Activated naive CD8-positive, alpha-beta T cell treated with anti-CD3 and anti-CD28 coated beads, Interleukin-2, amount 50 U/mL, for 24 hours (primary cell): Measurements from ENCODE around the gene KLHL3.

Source experiments
- ATAC-seq: fragments of 150-1000 bp; cut with Tn5 transposase; one replicate; pipeline ENCODE4 v1.10.0; 2021
- DNase-seq: peaks from one replicate; pipeline ENCODE4 v3.0.0; 2021
- H3K27ac Mint-ChIP-seq: one replicate; pipeline ENCODE4 v1.8.0; 2021; ENCODE audit warnings: mild to moderate bottlenecking, mixed read lengths
- H3K27me3 Mint-ChIP-seq: one replicate; pipeline ENCODE4 v1.8.0; 2021; ENCODE audit warnings: mixed read lengths
- H3K36me3 Mint-ChIP-seq: one replicate; pipeline ENCODE4 v1.8.0; 2021; ENCODE audit warnings: low read depth, mixed read lengths
- H3K4me1 Mint-ChIP-seq: one replicate; pipeline ENCODE4 v1.8.0; 2021; ENCODE audit warnings: mixed read lengths
- H3K4me3 Mint-ChIP-seq: one replicate; pipeline ENCODE4 v1.8.0; 2021; ENCODE audit warnings: mild to moderate bottlenecking, moderate library complexity, mixed read lengths
- H3K9me3 Mint-ChIP-seq: one replicate; pipeline ENCODE4 v1.8.0; 2021; ENCODE audit warnings: mixed read lengths

The KLHL3 gene

DNA sequence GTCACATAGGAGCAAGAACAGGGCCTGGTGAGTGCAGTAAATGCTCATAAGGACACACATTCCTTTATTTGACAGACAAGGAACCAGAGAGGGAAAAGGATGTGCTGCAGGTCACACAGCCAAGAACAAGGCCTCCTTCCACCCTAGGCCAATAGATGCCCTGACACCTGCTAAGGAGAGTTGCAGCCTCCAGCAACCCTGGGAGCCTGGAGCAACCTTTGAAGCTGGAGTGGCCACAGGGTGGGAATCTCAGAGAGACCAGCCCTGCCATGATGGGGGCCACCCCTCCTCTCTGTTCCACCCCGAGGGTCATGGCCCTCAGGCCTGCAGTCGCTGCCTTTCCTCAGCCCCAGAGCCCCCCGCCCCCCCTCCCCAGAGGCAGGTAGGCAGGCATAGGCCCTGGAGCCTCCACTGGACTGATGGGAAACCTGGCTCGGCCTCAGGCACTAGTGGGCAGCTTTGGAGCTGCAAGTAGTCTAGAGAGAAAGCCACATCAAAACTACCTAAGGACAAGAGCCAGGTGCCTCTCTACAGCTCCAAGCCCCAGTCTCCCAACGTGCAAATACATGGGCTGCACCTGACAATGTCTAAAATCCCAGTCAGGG lies 120.6 kb downstream of the KLHL3 start:
- Mint-ChIP-seq H3K36me3 (no peaks in the 10 kb centered on the region), H3K27ac (no peak overlapping the region), H3K4me1 (peaks cover 6% of the 10 kb centered on the region), H3K4me3 (no peak overlapping the region), H3K9me3 (no peaks in the 10 kb centered on the region), H3K27me3 (peaks cover 4% of the 10 kb centered on the region)
- ATAC-seq = no peak
- DNase-seq = no peak

GRCh38 chr5:137613554-137614265 lies 122.2 kb downstream of the KLHL3 start:
- no peaks in the 10 kb centered on the region for H3K36me3 Mint-ChIP-seq
- DNase-seq (no peak), ATAC-seq (peak; percentile 79)
- H3K4me1 Mint-ChIP-seq = peaks cover 6% of the 10 kb centered on the region
- no peaks in the 10 kb centered on the region for H3K9me3 Mint-ChIP-seq
- no peak overlapping the region for H3K27ac Mint-ChIP-seq
- peaks cover 4% of the 10 kb centered on the region for H3K27me3 Mint-ChIP-seq
- no peak overlapping the region for H3K4me3 Mint-ChIP-seq

- Mint-ChIP-seq H3K9me3 (no peaks in the 10 kb centered on the region), H3K36me3 (no peaks in the 10 kb centered on the region), H3K4me3 (no peak overlapping the region), H3K27me3 (peaks cover 4% of the 10 kb centered on the region), H3K4me1 (peaks cover 6% of the 10 kb centered on the region), H3K27ac (no peak overlapping the region)
- ATAC-seq = no peak
- no peak for DNase-seq
These were observed 123.3 kb downstream of the KLHL3 start for GRCh38 chr5:137612576-137612975.

DNA sequence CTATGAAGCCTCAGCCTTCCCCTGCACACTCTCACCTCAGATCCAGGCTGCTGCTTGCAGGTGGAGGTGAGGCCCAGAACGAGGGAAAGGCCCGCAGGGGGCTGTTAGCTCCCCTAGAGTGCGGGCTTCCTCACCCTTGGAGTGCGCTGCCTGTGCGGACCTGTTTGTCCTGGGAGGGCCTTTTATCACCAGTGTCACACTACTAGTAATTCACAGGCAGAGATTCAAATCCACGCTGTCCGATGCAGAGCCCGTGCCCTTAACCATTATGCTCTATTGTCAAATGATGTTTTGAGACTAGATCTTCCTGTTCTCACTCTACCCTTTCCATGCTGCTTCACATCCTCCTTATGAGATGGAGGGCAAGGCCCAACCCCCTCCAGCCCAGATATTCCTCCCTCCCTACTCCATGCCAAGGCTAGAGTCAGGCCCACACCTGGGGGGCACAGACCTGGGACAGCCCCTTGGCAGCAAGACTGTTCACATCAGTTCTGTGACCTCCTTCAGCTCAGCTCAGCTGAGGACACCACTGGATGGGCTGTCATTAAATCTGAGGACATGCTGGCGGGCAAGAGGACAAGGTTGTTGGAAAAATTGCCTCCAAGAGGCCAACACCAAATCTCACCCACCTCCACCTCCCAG lies 124.0 kb downstream of the KLHL3 start:
- Mint-ChIP-seq H3K36me3 (no peaks in the 10 kb centered on the region), H3K9me3 (no peaks in the 10 kb centered on the region), H3K4me1 (peaks cover 6% of the 10 kb centered on the region), H3K27me3 (peaks cover 8% of the 10 kb centered on the region), H3K4me3 (no peak overlapping the region), H3K27ac (no peak overlapping the region)
- DNase-seq = no peak
- ATAC-seq = no peak

DNA sequence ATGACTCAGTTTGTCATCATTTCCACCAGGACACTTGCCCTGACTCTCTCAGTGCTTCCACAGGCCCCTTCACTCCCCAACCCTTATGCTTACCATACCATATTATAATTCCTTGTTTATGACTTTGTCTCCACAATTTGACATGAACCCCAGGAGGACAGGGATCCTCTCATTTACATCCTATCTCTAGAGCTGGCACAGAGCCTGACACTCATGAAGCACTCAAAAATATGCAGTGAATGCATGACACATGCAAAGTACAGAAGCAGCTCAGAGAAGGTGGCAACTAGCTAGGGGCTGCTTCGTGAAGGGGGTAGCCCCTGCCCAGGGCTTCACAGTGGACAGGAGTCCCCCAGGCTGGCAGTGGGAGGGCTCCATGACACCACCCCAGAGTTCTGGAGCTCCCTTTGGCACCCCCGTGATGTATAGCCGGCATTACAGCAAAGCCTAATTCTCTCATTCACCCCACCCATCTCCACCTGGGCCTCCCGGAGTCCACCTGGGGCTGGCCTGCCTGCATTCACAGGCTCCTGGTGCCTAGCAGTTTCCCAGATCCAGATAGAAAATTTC lies 124.8 kb downstream of the KLHL3 start:
- peaks cover 6% of the 10 kb centered on the region for H3K4me1 Mint-ChIP-seq
- no peak overlapping the region for H3K4me3 Mint-ChIP-seq
- DNase-seq = no peak
- no peak overlapping the region for H3K27ac Mint-ChIP-seq
- no peak for ATAC-seq
- no peaks in the 10 kb centered on the region for H3K9me3 Mint-ChIP-seq
- H3K27me3 Mint-ChIP-seq = peaks cover 8% of the 10 kb centered on the region
- H3K36me3 Mint-ChIP-seq = no peaks in the 10 kb centered on the region

- no peak for ATAC-seq
- no peak for DNase-seq
- Mint-ChIP-seq H3K27me3 (peaks cover 8% of the 10 kb centered on the region), H3K27ac (no peak overlapping the region), H3K9me3 (no peaks in the 10 kb centered on the region), H3K4me1 (peaks cover 6% of the 10 kb centered on the region), H3K4me3 (no peak overlapping the region), H3K36me3 (no peaks in the 10 kb centered on the region)
These were observed 125.3 kb downstream of the KLHL3 start for GRCh38 chr5:137610598-137610997.

- H3K27me3 Mint-ChIP-seq = peaks cover 15% of the 10 kb centered on the region
- no peak overlapping the region for H3K4me3 Mint-ChIP-seq
- no peak overlapping the region for H3K27ac Mint-ChIP-seq
These were observed 126.8 kb downstream of the KLHL3 start for GRCh38 chr5:137609127-137609526.

GRCh38 chr5:137607771-137608170 lies 128.1 kb downstream of the KLHL3 start:
- no peaks in the 10 kb centered on the region for H3K9me3 Mint-ChIP-seq
- no peak for DNase-seq
- H3K4me1 Mint-ChIP-seq = no peaks in the 10 kb centered on the region

More at GRCh38 chr5:137609127-137609526, 126.8 kb downstream of the KLHL3 start:
- DNase-seq (no peak), ATAC-seq (peak; percentile 26)
- H3K4me1 Mint-ChIP-seq = peaks cover 6% of the 10 kb centered on the region
- H3K9me3 Mint-ChIP-seq = no peaks in the 10 kb centered on the region
- no peaks in the 10 kb centered on the region for H3K36me3 Mint-ChIP-seq

DNA sequence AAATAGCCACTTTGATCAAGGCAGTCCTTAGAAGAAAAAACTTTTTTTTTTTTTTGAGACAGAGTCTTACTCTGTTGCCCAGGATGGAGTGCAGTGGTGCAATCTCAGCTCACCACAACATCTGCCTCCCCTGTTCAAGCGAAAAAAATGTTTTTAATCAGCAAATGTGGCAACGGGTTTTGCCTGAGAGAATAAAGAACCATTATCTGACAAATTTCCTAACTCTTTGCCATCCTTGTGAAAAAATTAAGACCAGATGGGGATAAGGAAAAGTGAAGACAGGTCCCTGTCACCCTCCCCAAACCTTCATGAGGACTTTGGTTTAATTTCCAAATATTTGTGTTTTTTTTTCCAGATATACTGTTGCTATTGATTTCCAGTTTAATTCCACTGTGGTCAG lies 129.5 kb downstream of the KLHL3 start:
- no peak for DNase-seq
- H3K27me3 Mint-ChIP-seq = peaks cover 19% of the 10 kb centered on the region
- no peaks in the 10 kb centered on the region for H3K4me1 Mint-ChIP-seq
- no peak for ATAC-seq
- H3K36me3 Mint-ChIP-seq = no peaks in the 10 kb centered on the region
- no peak overlapping the region for H3K27ac Mint-ChIP-seq
- no peaks in the 10 kb centered on the region for H3K9me3 Mint-ChIP-seq
- no peak overlapping the region for H3K4me3 Mint-ChIP-seq

More at GRCh38 chr5:137607771-137608170, 128.1 kb downstream of the KLHL3 start:
- Mint-ChIP-seq H3K27ac (no peak overlapping the region), H3K27me3 (peaks cover 19% of the 10 kb centered on the region), H3K4me3 (no peak overlapping the region), H3K36me3 (no peaks in the 10 kb centered on the region)
- no peak for ATAC-seq

DNA sequence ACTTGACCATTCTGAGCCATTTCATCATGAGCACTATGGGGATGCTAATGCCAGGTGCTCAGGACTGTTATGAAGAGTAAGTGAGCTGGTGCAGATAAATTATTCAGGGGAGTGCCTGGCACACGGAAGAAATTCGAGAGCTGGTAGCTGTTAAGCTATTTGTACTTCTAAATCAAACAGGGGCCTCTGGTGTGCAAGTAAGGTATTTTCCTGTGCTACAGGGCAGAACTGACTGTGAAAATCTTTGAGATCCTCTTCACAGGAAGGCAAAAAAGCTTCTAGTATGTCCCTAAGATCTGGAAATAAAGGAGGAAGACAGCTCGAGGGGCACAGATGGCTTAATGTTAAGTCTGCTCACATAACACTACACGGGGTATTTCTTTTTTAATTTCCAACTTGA lies 130.5 kb downstream of the KLHL3 start:
- ATAC-seq = no peak
- no peaks in the 10 kb centered on the region for H3K9me3 Mint-ChIP-seq
- no peak for DNase-seq
- no peak overlapping the region for H3K27ac Mint-ChIP-seq
- H3K4me3 Mint-ChIP-seq = no peak overlapping the region
- H3K36me3 Mint-ChIP-seq = no peaks in the 10 kb centered on the region
- peaks cover 14% of the 10 kb centered on the region for H3K27me3 Mint-ChIP-seq
- no peaks in the 10 kb centered on the region for H3K4me1 Mint-ChIP-seq

DNA sequence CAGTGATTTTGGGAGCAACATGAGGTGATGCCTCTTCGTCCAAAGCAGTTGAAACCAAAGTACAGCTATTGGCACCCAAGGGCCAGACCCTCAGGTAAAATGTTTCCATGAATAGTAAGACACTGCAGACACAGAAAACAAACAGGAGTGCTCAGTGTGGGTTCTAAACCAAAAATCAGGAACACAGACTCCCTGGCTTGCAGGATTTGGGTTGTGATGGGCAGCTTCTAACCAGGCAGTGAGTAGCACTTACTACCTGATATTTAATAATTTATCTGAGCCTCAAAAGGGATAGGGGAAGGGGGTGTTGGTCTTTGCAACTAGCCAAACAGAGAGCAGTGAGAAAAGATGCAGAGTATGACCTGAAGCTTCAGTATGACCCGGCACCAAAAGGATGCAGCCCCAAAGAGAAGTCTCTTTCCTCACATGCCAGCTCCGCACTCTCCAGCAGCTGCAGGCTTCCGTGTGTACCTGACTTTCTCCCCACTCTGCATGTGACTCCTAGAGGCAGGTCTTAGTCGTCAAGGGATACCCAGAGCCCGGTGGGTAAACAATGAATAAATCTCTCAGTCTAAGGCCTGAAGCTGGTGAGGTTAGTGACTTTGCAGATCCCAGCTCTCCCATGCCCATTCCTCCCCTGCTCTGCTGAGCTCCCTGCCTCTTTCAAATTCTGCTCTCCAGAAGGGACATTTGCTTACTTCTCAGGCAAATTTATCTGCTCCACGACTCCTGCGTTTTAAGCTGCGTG lies 131.4 kb downstream of the KLHL3 start:
- Mint-ChIP-seq H3K4me1 (no peaks in the 10 kb centered on the region), H3K27me3 (peaks cover 18% of the 10 kb centered on the region), H3K36me3 (no peaks in the 10 kb centered on the region), H3K4me3 (no peak overlapping the region), H3K27ac (no peak overlapping the region), H3K9me3 (no peaks in the 10 kb centered on the region)
- ATAC-seq = no peak
- no peak for DNase-seq

DNA sequence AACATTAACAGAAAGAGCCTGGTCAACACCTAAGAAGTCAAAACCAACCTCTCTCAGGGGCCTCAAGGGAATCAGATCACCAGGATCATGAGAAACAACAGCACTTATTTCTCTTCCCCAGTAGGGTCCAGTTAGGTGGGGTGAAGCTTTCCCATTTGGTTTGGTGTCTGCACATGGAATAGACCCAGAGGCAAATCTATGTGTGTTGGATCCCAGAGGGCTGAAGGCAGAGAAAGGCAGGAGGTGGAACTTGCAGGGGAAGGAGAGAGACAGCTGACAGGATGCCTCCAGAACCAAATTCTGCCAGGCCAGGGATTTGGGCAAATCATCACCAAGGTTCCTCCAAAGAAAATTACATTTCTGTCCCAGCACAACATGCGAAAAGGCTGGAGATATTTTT lies 132.0 kb downstream of the KLHL3 start:
- no peak for ATAC-seq
- H3K27ac Mint-ChIP-seq = no peak overlapping the region
- no peak overlapping the region for H3K4me3 Mint-ChIP-seq
- no peaks in the 10 kb centered on the region for H3K9me3 Mint-ChIP-seq
- peaks cover 23% of the 10 kb centered on the region for H3K27me3 Mint-ChIP-seq
- no peak for DNase-seq
- H3K4me1 Mint-ChIP-seq = no peaks in the 10 kb centered on the region
- no peaks in the 10 kb centered on the region for H3K36me3 Mint-ChIP-seq

GRCh38 chr5:137603356-137603755 lies 132.5 kb downstream of the KLHL3 start:
- H3K4me1 Mint-ChIP-seq = no peaks in the 10 kb centered on the region
- H3K36me3 Mint-ChIP-seq = no peaks in the 10 kb centered on the region
- ATAC-seq = no peak
- DNase-seq = no peak
- no peak overlapping the region for H3K27ac Mint-ChIP-seq
- H3K9me3 Mint-ChIP-seq = no peaks in the 10 kb centered on the region
- peaks cover 26% of the 10 kb centered on the region for H3K27me3 Mint-ChIP-seq
- H3K4me3 Mint-ChIP-seq = no peak overlapping the region

GRCh38 chr5:137602721-137603273 lies 133.1 kb downstream of the KLHL3 start:
- DNase-seq (no peak), ATAC-seq (no peak)
- Mint-ChIP-seq H3K27me3 (peaks cover 28% of the 10 kb centered on the region), H3K4me1 (no peaks in the 10 kb centered on the region), H3K9me3 (no peaks in the 10 kb centered on the region), H3K36me3 (no peaks in the 10 kb centered on the region), H3K27ac (no peak overlapping the region), H3K4me3 (no peak overlapping the region)
